SU-DHL-6 (cell line): Measurements from ENCODE around the gene SH2D1B.
"Not testable (repeated sequence)": the region's sequence is repeated elsewhere in the genome, so short reads cannot be mapped to it uniquely, and the experiment has no call there.

Source experiments
- H2AFZ ChIP-seq: fragments of 200-600 bp; sonication (generic); 2 replicates; pipeline ENCODE4 v1.6.1; 2014; ENCODE audit warnings: low read depth, mild to moderate bottlenecking, moderate library complexity, mixed read lengths, antibody characterized with exemption, low read length; ENCODE audit not compliant: severe bottlenecking
- H3F3A ChIP-seq: fragments of 200-600 bp; shearing (Covaris generic); 2 replicates; pipeline ENCODE4 v1.6.0; 2016; ENCODE audit warnings: antibody characterized with exemption, mild to moderate bottlenecking; ENCODE audit not compliant: insufficient read depth
- H3K27ac ChIP-seq: fragments of 200-600 bp; sonication (generic); 2 replicates; pipeline ENCODE4 v1.5.1; 2016; ENCODE audit warnings: low read depth, mild to moderate bottlenecking, low read length, moderate library complexity, mixed read lengths
- H3K27me3 ChIP-seq: fragments of 200-600 bp; sonication (generic), shearing (Covaris generic); 2 replicates; pipeline ENCODE4 v1.6.0; 2014; ENCODE audit warnings: mild to moderate bottlenecking, low read length
- H3K36me3 ChIP-seq: fragments of 200-600 bp; sonication (generic); 2 replicates; pipeline ENCODE4 v1.6.1; 2014; ENCODE audit warnings: mild to moderate bottlenecking, low read length, mixed read lengths
- H3K4me2 ChIP-seq: fragments of 300-600, 200-600 bp; shearing (Covaris generic), sonication (generic); 2 replicates; pipeline ENCODE4 v1.6.0; 2014; ENCODE audit warnings: low read length, low read depth, mild to moderate bottlenecking; ENCODE audit not compliant: poor library complexity, severe bottlenecking
- H3K4me3 ChIP-seq: fragments of 200-600 bp; sonication (generic); 2 replicates; pipeline ENCODE4 v1.5.1; 2014; ENCODE audit warnings: antibody characterized with exemption, low read length, mild to moderate bottlenecking, mixed read lengths; ENCODE audit not compliant: insufficient read depth, poor library complexity, severe bottlenecking
- H3K79me2 ChIP-seq: fragments of 200-600 bp; sonication (generic); 2 replicates; pipeline ENCODE4 v1.6.1; 2014; ENCODE audit warnings: mild to moderate bottlenecking, low read length, moderate library complexity; ENCODE audit not compliant: insufficient read depth
- H3K9ac ChIP-seq: fragments of 200-600 bp; sonication (generic); 2 replicates; pipeline ENCODE4 v1.7.0; 2014; ENCODE audit warnings: mild to moderate bottlenecking, low read length
- H3K9me2 ChIP-seq: fragments of 200-600 bp; sonication (generic); replicated peaks from 2 replicates; pipeline ENCODE4 v1.6.1; 2014; ENCODE audit warnings: low read length; ENCODE audit not compliant: insufficient read depth
- H3K9me3 ChIP-seq: fragments of 200-600 bp; sonication (generic); 2 replicates; pipeline ENCODE4 v1.6.1; 2014; ENCODE audit warnings: low read length, mixed read lengths; ENCODE audit not compliant: insufficient read depth
- H4K20me1 ChIP-seq: fragments of 200-600 bp; sonication (generic); 2 replicates; pipeline ENCODE4 v1.6.1; 2014; ENCODE audit warnings: low read depth, mild to moderate bottlenecking, antibody characterized with exemption, low read length, moderate library complexity, mixed read lengths
- CTCF ChIP-seq: fragments of 200-600 bp; sonication (generic); IDR thresholded peaks from one replicate; pipeline ENCODE4 v1.5.1; 2017; ENCODE audit warnings: antibody characterized with exemption, mild to moderate bottlenecking, low read length, moderate library complexity; ENCODE audit not compliant: insufficient read depth, poor library complexity, severe bottlenecking
- EZH2phosphoT487 ChIP-seq: fragments of 200-600 bp; sonication (generic), shearing (Covaris generic); conservative IDR thresholded peaks from 2 replicates; pipeline ENCODE4 v1.6.1; 2018; ENCODE audit warnings: mild to moderate bottlenecking, antibody characterized with exemption, low read length, moderate library complexity, mixed read lengths

Gene SH2D1B

GRCh38 chr1:162412002-162412401 is at the start of gene SH2D1B:
TSS of gene SH2D1B (minus strand) at chr1:162412136. CDS start at chr1:162412016, 120 bp downstream.
- Histone ChIP-seq H3K9me3 (no peaks in the 10 kb centered on the region), H3K9ac (no peak within 1 kb of the TSS), H3K27ac (no peak within 1 kb of the TSS), H2AFZ (no peak within 1 kb of the TSS), H3K36me3 (no peaks in the 10 kb centered on the region), H3K4me3 (no peak within 1 kb of the TSS), H3K9me2 (no peaks in the 10 kb centered on the region), H3K27me3 (no peaks in the 10 kb centered on the region), H3K79me2 (no peaks in the 10 kb centered on the region), H3K4me2 (no peak within 1 kb of the TSS), H3F3A (no peaks in the 10 kb centered on the region), H4K20me1 (no peaks in the 10 kb centered on the region)
- TF ChIP-seq EZH2phosphoT487, result no peak

- no peak overlapping the region for H2AFZ ChIP-seq
- no peaks in the 10 kb centered on the region for H3K9me2 ChIP-seq
- H3F3A ChIP-seq, result no peaks in the 10 kb centered on the region
- H4K20me1 ChIP-seq, result no peaks in the 10 kb centered on the region
- no peak overlapping the region for H3K4me2 ChIP-seq
- no peaks in the 10 kb centered on the region for H3K27me3 ChIP-seq
- H3K9me3 ChIP-seq, result no peaks in the 10 kb centered on the region
- no peak overlapping the region for H3K4me3 ChIP-seq
- H3K79me2 ChIP-seq, result no peaks in the 10 kb centered on the region
- H3K9ac ChIP-seq, result no peak overlapping the region
- H3K36me3 ChIP-seq, result no peaks in the 10 kb centered on the region
- no peak overlapping the region for H3K27ac ChIP-seq
- TF ChIP-seq CTCF (no peak), EZH2phosphoT487 (no peak)
These were observed 46.3 kb upstream of the SH2D1B start for GRCh38 chr1:162458236-162458635.

GRCh38 chr1:162456323-162456722 is 44.4 kb upstream of the SH2D1B start:
- Histone ChIP-seq H3K4me2 (no peak overlapping the region), H3K27ac (no peak overlapping the region), H3K9me3 (no peaks in the 10 kb centered on the region), H3K9ac (no peak overlapping the region), H3K27me3 (no peaks in the 10 kb centered on the region), H3F3A (no peaks in the 10 kb centered on the region), H2AFZ (no peak overlapping the region), H3K9me2 (no peaks in the 10 kb centered on the region), H3K36me3 (no peaks in the 10 kb centered on the region), H3K79me2 (no peaks in the 10 kb centered on the region), H4K20me1 (no peaks in the 10 kb centered on the region), H3K4me3 (no peak overlapping the region)
- TF ChIP-seq CTCF (no peak), EZH2phosphoT487 (no peak)

- not testable (repeated sequence) for H3K9ac ChIP-seq, H3F3A ChIP-seq, H3K36me3 ChIP-seq, H3K27ac ChIP-seq, H3K79me2 ChIP-seq, H2AFZ ChIP-seq, H3K4me3 ChIP-seq, H4K20me1 ChIP-seq, H3K27me3 ChIP-seq, H3K4me2 ChIP-seq, H3K9me2 ChIP-seq, H3K9me3 ChIP-seq
These were observed 42.4 kb upstream of the SH2D1B start for GRCh38 chr1:162454361-162454760.
